A549 (cell line): ENCODE data around the gene BIN1.

Source experiments
- CHD2 ChIP-seq: fragments of 150-350 bp; IDR thresholded peaks from 2 replicates; pipeline ENCODE4 v1.6.1; 2014; ENCODE audit warnings: low read length; ENCODE audit not compliant: partially characterized antibody
- KDM1A ChIP-seq: fragments of 200-600 bp; sonication (generic); IDR thresholded peaks from 2 replicates; pipeline ENCODE4 v1.6.1; 2016; ENCODE audit warnings: low read depth, mild to moderate bottlenecking
- MAZ ChIP-seq: fragments of 150-350 bp; IDR thresholded peaks from 2 replicates; pipeline ENCODE4 v1.6.1; 2014; ENCODE audit warnings: antibody characterized with exemption, low read depth, low read length, borderline replicate concordance
- MYC ChIP-seq: IDR thresholded peaks from 2 replicates; pipeline ENCODE4 v1.6.1; 2012; ENCODE audit warnings: mild to moderate bottlenecking, inconsistent platforms, low read length, improper control_type of control experiment, borderline replicate concordance
- NR3C1 ChIP-seq: fragments of >200 bp; sonication (Bioruptor Twin); formaldehyde crosslinking; IDR thresholded peaks from 3 replicates; pipeline ENCODE4 v1.6.1; 2017
- POLR2A ChIP-seq: IDR thresholded peaks from 2 replicates; pipeline ENCODE4 v1.6.1; 2012; ENCODE audit warnings: mild to moderate bottlenecking, low read length
- TF ChIP-seq, protein P1 (sequence below): fragments of 450-650 bp; IDR thresholded peaks from 2 replicates; pipeline ENCODE4 v1.6.1; 2014; ENCODE audit warnings: antibody characterized with exemption
- TF ChIP-seq, protein P2 (sequence below): fragments of >200 bp; sonication (Bioruptor Twin); formaldehyde crosslinking; IDR thresholded peaks from 3 replicates; pipeline ENCODE4 v1.5.1; 2016
- TF ChIP-seq, protein P3 (sequence below): fragments of 250-450 bp; sonication (Bioruptor Pico); IDR thresholded peaks from 2 replicates; pipeline ENCODE4 v1.5.0; 2021; ENCODE audit warnings: mild to moderate bottlenecking, moderate library complexity, borderline replicate concordance
- TF ChIP-seq, protein P4 (sequence below): IDR thresholded peaks from 2 replicates; pipeline ENCODE4 v1.6.1; 2012
- TF ChIP-seq, protein P5 (sequence below): fragments of 200-600 bp; sonication (generic); IDR thresholded peaks from 2 replicates; pipeline ENCODE4 v1.6.1; 2016; ENCODE audit warnings: antibody characterized with exemption, mild to moderate bottlenecking, moderate library complexity

DNA sequence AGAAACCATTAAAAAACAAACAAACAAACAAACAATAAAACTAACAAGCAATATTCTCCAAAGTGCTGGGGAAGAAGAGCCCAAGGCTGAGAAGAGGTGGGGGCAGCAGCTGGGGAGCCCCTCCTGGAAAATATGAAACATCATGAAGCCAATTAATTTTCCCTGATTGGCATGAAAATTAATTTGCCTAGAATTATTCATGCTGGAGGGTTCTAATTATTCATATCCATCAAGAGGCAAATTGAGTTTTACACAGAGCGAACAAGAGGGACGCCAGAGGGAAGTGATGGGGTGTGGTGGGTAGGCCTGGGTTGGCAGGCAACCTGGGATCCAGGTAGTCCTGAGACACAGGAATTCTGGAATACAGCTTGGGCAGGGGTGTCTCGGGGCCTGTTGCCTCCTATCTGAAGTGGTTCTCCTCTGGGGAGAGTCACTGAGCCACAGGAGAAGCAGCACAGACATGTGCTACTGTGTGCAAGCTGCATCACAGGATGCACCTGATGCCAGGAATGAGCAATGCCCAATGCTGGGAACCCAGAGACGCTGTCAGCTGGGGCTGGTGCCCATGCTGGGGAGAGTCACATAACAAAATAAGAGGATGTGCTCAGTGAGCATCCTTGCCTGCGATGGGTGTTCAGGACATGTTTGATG is 107.7 kb downstream of the BIN1 start:
- TF ChIP-seq, protein P1, sequence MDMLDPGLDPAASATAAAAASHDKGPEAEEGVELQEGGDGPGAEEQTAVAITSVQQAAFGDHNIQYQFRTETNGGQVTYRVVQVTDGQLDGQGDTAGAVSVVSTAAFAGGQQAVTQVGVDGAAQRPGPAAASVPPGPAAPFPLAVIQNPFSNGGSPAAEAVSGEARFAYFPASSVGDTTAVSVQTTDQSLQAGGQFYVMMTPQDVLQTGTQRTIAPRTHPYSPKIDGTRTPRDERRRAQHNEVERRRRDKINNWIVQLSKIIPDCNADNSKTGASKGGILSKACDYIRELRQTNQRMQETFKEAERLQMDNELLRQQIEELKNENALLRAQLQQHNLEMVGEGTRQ = no peak
- TF ChIP-seq, protein P2, sequence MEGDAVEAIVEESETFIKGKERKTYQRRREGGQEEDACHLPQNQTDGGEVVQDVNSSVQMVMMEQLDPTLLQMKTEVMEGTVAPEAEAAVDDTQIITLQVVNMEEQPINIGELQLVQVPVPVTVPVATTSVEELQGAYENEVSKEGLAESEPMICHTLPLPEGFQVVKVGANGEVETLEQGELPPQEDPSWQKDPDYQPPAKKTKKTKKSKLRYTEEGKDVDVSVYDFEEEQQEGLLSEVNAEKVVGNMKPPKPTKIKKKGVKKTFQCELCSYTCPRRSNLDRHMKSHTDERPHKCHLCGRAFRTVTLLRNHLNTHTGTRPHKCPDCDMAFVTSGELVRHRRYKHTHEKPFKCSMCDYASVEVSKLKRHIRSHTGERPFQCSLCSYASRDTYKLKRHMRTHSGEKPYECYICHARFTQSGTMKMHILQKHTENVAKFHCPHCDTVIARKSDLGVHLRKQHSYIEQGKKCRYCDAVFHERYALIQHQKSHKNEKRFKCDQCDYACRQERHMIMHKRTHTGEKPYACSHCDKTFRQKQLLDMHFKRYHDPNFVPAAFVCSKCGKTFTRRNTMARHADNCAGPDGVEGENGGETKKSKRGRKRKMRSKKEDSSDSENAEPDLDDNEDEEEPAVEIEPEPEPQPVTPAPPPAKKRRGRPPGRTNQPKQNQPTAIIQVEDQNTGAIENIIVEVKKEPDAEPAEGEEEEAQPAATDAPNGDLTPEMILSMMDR = no peak
- TF ChIP-seq, protein P3, sequence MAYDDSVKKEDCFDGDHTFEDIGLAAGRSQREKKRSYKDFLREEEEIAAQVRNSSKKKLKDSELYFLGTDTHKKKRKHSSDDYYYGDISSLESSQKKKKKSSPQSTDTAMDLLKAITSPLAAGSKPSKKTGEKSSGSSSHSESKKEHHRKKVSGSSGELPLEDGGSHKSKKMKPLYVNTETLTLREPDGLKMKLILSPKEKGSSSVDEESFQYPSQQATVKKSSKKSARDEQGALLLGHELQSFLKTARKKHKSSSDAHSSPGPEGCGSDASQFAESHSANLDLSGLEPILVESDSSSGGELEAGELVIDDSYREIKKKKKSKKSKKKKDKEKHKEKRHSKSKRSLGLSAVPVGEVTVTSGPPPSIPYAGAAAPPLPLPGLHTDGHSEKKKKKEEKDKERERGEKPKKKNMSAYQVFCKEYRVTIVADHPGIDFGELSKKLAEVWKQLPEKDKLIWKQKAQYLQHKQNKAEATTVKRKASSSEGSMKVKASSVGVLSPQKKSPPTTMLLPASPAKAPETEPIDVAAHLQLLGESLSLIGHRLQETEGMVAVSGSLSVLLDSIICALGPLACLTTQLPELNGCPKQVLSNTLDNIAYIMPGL = no peak
- TF ChIP-seq NR3C1 = no peak
- no peak for TF ChIP-seq MAZ
- TF ChIP-seq, protein P4, sequence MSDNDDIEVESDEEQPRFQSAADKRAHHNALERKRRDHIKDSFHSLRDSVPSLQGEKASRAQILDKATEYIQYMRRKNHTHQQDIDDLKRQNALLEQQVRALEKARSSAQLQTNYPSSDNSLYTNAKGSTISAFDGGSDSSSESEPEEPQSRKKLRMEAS = no peak
- TF ChIP-seq POLR2A = no peak
- TF ChIP-seq, protein P5, sequence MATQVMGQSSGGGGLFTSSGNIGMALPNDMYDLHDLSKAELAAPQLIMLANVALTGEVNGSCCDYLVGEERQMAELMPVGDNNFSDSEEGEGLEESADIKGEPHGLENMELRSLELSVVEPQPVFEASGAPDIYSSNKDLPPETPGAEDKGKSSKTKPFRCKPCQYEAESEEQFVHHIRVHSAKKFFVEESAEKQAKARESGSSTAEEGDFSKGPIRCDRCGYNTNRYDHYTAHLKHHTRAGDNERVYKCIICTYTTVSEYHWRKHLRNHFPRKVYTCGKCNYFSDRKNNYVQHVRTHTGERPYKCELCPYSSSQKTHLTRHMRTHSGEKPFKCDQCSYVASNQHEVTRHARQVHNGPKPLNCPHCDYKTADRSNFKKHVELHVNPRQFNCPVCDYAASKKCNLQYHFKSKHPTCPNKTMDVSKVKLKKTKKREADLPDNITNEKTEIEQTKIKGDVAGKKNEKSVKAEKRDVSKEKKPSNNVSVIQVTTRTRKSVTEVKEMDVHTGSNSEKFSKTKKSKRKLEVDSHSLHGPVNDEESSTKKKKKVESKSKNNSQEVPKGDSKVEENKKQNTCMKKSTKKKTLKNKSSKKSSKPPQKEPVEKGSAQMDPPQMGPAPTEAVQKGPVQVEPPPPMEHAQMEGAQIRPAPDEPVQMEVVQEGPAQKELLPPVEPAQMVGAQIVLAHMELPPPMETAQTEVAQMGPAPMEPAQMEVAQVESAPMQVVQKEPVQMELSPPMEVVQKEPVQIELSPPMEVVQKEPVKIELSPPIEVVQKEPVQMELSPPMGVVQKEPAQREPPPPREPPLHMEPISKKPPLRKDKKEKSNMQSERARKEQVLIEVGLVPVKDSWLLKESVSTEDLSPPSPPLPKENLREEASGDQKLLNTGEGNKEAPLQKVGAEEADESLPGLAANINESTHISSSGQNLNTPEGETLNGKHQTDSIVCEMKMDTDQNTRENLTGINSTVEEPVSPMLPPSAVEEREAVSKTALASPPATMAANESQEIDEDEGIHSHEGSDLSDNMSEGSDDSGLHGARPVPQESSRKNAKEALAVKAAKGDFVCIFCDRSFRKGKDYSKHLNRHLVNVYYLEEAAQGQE = no peak
- no peak for TF ChIP-seq CHD2
- TF ChIP-seq KDM1A = no peak
- TF ChIP-seq MYC = no peak
